GM18520 (cell line): Measurements from ENCODE around the gene ZNF552.
"Not testable (repeated sequence)": the region's sequence is repeated elsewhere in the genome, so short reads cannot be mapped to it uniquely, and the experiment has no call there.

Experiments used
- ATAC-seq: cut with Tn5 transposase; IDR thresholded peaks from one replicate; pipeline ENCODE4 v1.9.1; 2021; ENCODE audit not compliant: unreplicated experiment

Gene ZNF552

DNA sequence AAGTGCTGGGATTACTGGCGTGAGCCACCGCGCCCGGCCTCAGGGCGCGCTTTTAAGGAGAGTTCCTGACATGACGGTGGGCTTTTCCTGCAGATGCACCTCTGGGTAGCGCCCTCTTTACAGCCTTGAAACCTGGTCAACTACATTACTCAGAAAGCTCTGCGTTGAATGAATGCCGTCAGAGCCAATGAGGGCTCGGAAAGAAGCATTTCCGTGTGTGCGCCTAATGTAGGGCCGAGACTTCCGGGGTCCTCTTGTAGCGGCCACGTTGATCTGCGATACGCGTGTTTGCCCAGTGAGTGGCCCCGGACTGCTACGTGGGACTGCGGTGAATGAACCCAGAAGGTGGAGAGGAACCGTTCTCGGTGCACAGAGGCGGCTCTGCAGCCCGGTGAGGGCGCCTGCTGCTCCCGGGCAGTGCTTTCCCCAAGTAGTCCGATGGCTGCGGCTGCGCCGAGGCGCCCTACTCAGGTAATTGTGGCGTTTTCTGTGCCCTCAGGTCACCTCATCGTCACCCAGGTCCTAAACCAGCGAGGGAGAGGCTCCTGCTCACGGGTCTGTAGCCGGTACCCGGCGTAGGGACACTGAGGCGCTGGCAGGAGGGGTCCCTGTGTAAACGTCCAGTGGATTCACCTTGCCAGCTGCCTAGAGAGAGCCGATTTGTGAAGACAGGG is 4.9 kb upstream of the ZNF552 start:
- peak; percentile 92 for ATAC-seq

DNA sequence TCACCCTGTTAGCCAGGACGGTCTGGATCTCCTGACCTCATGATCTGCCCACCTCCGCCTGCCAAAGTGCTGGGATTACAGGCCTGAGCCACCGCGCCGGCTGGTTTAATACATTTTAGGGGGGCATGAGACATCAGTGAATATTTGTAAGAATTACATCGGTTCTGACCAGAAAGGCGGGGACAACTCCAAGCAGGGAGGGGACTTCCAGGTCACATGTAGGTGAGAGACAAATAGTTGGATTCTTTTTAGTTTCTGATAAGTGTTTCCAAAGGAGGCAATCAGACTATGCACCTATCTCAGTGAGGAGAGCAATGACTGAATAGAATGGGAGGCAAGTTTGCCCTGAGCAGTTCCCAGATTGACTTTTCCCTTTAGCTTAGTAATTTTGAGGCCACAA is 3.7 kb upstream of the ZNF552 start:
- ATAC-seq: no peak

DNA sequence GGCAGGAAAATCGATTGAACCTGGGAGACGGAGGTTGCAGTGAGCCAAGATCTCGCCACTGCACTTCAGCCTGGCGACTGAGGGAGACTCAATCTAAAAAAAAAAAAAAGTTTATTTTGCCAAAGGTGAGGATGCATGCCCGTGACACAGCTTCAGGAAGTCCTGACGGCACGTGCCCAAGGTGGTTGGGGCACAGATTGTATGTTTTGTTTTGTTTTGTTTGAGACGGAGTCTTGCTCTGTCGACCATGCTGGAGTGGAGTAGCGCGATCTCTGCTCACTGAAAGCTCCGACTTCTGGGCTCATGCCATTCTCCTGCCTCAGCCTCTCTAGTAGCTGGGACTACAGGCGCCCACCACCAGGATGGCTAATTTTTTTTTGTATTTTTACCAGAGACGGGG is 3.3 kb upstream of the ZNF552 start:
- no peak for ATAC-seq

DNA sequence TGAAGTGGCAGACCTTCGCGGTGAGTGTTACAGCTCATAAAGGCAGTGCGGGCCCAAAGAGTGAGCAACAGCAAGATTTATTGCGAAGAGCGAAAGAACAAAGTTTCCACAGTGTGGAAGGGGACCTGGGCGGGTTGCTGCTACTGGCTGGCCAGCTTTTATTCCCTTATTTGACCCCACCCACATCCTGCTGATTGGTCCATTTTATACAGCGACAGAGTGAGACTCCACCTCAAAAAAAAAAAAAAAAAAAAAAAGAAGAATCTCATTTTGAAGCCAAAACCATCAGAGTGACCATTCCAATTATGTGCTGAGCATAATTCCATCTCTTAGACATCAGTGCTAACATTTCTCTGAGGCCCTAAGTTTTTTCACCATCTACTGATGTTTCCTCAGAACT is 1.9 kb upstream of the ZNF552 start:
- ATAC-seq: no peak

GRCh38 chr19:57815247-57816075 is 748 bp upstream of the ZNF552 start:
- no peak for ATAC-seq

GRCh38 chr19:57813919-57814504 is 701 bp downstream of the ZNF552 start:
- ATAC-seq: no peak

DNA sequence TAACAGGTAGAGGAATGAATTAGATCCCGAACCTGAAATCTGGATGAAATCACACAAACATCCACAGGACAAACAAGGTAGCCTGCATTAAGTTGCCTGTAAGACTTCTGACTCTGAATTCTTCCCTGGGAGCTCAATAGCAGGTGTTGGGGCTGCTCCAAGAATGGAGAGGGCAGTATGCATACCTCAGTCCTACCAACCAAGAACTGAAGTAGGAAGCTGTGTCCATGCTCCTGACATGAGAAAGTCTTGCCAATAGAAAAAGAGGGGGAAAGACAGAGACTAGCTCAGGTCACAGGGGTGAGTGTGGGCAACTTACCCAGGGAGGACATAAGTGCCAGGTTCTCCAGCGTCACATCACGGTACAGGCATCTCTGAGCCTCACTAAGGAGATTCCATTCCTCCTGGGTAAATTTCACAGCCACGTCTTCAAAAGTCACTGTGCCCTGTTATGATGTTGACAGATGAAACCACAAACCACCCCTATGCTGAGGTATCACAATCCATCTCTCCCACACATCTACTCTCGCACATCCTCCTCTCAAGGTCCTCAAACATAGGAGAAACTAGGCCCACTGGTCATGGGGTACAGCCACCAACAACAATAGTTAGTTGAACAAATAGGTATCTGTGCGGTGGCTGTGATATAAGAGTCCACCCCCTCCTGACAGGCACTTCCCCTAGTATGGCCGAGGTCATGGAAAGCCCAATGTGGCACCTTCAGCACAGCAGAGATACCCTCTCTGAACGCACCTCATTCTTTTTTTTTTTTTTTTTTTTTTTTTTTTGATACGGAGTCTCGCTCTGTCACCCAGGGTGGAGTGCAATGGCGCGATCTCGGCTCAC is 1.5 kb downstream of the ZNF552 start:
- ATAC-seq: not testable (repeated sequence)

GRCh38 chr19:57812226-57812625 is 2.5 kb downstream of the ZNF552 start:
- no peak for ATAC-seq

- ATAC-seq: not testable (repeated sequence)
These were observed 4.1 kb downstream of the ZNF552 start for GRCh38 chr19:57810410-57811295.

DNA sequence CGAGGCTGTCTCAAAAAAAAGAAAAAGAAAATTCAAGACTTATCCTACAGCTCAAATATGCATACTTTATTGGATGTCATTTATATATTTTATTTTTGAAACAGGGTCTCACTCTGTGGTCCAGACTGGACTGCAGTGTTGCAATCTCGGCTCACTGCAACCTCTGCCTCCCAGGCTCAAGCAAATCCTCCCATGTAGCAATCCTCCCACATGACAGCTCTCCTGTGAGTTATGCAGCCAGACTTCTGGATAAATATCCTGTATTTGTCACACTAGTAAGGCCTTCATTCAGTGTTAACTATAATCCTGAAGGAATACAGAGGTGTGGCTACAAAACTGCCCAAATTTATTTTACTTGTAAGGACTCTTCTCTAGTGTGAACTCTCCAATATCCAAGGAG is 7.2 kb downstream of the ZNF552 start:
- no peak for ATAC-seq

DNA sequence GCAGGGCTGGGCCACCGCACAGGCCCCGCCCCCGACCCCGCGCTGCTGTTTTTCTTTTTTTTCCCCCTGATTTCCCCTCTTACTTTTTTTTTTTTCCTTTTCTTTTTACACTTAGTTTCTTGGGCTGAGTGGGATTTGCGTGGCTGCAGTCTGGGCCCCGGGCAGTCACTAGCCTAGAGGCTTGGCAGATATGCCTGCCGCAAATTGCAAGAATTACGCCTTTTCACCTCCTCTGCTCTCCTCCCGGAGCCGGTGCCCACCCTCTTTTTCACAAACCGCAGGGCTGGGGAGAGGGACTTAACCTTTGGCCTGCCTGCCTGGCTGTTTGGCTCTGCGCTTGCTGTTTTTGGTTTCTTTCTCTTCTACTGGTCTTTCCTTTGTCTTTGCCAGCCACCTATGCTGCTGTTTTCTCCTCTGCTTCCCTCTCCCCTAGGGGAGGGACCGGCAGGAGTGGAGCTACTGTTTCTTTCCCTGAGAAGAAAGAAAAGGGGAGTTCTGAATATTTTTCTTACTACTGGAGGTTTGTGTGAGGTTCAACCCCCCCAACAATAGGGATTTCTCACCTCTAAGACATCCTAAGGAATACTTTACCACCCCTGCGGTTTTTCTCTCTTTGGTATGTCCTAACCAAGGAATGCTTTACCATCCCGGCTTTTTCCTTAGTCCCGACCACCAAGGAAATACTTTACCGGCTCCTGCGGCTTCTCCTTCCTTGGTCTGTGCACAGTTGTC is 11.0 kb downstream of the ZNF552 start:
- ATAC-seq: no peak

- no peak for ATAC-seq
These were observed 11.5 kb downstream of the ZNF552 start for GRCh38 chr19:57803265-57803593.

- ATAC-seq: no peak
These were observed 12.4 kb downstream of the ZNF552 start for GRCh38 chr19:57802269-57802668.

- no peak for ATAC-seq
These were observed 14.0 kb downstream of the ZNF552 start for GRCh38 chr19:57800696-57801095.

DNA sequence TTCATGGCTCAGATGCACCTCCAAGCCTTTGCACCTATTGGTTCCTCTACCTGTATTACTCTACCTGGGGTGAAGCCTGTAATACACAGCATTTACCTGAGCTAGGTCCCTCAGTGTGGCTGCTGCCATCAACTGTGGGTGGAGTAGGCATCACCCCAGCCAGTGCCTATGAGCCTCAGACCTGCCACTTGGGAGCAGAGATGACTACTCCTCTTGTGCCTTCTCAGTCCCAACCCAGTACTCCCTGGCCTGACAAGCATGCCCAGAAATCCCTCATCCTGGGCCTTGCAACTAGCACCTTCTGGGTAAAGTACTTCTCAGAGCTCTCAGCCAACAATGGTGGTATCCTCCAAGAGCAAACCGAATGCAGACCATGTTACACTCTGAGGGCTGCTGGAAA is 18.1 kb downstream of the ZNF552 start:
- ATAC-seq: not testable (repeated sequence)

- ATAC-seq: no peak
These were observed 25.4 kb downstream of the ZNF552 start for GRCh38 chr19:57789288-57789687.

DNA sequence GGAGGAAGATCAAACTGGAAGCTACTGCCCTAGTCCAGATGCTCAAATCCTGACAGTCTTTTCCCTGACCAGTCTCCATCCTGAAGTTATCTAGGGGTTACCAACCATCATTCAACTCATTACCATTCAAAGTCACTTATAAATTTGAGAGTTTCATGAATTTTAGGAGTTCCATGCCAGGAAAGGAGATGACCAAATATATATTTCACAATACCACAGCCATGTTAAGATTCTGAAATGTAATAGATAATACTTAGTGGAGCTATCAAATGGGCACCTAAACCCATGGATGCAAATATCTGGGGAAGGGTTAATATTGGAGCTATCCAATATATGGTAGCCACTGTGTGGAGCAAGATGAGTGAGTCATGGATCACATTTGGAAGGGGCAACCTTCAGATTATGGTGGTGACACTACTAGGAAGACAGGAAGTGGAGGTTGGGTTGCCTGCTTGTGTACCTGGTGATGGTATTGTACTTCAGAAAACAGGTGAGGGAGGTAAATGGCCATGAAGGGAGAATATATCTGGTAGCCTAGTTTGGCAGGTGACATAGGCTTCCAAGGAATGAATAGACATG is 26.5 kb downstream of the ZNF552 start:
- ATAC-seq: no peak

- no peak for ATAC-seq
These were observed 27.8 kb downstream of the ZNF552 start for GRCh38 chr19:57786906-57787305.

DNA sequence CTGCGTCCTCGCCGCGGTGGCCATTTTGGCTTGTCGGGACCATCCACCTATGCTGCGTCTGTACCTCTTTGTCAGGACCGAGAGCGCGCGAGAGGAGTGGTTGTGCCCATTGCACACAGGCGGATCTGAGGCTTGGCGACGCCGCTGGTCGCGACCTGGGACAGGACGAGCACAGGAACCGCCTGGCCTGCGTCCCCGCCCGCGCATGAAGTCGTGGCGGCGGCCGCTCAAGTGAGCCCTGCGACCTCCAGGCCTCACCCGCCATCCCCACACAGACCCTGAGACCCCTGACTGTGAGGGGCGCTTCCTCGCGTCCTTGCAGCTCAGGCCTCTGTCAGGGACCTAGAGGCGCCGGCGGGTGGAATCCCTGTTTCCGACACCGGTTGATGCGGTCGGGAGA is 28.4 kb downstream of the ZNF552 start:
- no peak for ATAC-seq
